OCI-LY1 (cell line): ENCODE data around the gene TMEM220.

ENCODE experiments used
- CTCF ChIP-seq: fragments of 200-600 bp; sonication (generic), shearing (Covaris generic); IDR thresholded peaks from 2 replicates; pipeline ENCODE4 v1.5.1; 2017; ENCODE audit warnings: mild to moderate bottlenecking, antibody characterized with exemption, low read length, moderate library complexity, mixed read lengths
- EZH2 ChIP-seq: fragments of 200-600 bp; sonication (generic), shearing (Covaris generic); IDR thresholded peaks from 2 replicates; pipeline ENCODE4 v1.8.0; 2017; ENCODE audit warnings: borderline replicate concordance, mixed run types, mild to moderate bottlenecking, antibody characterized with exemption, low read length, moderate library complexity, mixed read lengths

DNA sequence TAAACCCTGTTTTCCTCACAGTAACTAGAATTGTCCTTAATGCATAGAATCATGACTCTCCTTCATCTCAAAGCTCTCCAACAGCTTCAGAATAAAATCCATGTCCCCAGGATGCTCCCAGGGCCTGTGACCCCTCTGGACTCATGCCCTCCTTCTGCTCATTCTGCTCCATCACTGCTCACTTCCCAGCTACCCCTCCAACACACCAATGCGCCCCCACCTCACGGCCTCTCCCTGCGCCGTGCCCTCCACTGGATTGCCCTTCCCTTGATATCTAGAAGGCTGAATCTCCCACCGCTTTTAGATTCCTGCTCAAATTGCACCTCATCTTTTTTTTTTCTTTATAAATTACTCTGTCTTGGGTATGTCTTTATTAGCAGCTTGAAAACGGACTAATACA is 12.6 kb upstream of the TMEM220 start:
- no peak for TF ChIP-seq CTCF
- no peak for TF ChIP-seq EZH2
